ENCODE results near the gene GRAP2.

DNA sequence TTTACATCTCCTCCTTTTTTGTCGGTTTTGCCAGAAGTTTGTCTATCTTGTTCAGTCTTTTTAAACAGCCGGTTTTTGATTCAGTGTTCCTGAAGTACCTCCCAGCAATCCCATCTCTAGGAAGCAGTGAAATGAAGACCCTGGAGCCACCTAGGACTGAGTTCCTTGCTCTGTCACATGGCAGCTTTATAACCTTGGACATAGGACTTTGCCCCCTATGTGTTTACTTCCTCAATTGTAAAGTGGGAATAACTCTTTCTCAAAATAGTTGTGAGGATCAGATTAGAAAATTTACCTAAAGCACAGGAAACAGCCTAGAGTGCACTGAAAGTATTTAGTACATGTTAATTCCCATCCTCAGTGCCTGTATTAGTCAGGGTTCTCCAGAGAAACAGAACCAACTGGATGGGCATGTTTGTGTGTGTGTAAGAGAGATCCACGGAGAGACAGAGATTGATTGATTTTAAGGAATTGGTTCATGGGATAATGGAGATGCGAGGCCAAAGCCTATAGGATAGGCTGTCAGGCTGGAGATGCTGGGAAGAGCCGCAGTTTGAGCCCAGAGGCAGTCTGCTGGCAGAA lies 113.9 kb downstream of the GRAP2 start:
- TF ChIP-seq, protein P1, sequence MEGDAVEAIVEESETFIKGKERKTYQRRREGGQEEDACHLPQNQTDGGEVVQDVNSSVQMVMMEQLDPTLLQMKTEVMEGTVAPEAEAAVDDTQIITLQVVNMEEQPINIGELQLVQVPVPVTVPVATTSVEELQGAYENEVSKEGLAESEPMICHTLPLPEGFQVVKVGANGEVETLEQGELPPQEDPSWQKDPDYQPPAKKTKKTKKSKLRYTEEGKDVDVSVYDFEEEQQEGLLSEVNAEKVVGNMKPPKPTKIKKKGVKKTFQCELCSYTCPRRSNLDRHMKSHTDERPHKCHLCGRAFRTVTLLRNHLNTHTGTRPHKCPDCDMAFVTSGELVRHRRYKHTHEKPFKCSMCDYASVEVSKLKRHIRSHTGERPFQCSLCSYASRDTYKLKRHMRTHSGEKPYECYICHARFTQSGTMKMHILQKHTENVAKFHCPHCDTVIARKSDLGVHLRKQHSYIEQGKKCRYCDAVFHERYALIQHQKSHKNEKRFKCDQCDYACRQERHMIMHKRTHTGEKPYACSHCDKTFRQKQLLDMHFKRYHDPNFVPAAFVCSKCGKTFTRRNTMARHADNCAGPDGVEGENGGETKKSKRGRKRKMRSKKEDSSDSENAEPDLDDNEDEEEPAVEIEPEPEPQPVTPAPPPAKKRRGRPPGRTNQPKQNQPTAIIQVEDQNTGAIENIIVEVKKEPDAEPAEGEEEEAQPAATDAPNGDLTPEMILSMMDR (IDR thresholded peaks at IDR 0.05): no peak
- TF ChIP-seq POLR2A (IDR thresholded peaks at IDR 0.05): no peak
